Esophagus (tissue), 2 donors: ENCODE measurements around the gene NUP50. TPM values are rescaled to one million over a fixed set of nuclear protein-coding genes. Genes with fewer than 3 reads are reported as not detected.
A peak's percentile ranks its signal among the peaks of the same experiment; 100 is the strongest.

Experiments
- H3K27ac ChIP-seq, 2 donors: one replicate each; pipeline ENCODE4 v1.5.1; 2013; ENCODE audit warnings: low read depth in 2 of 2, mild to moderate bottlenecking in 2 of 2, inconsistent platforms in 1 of 2, low read length in 1 of 2, moderate library complexity in 1 of 2
- H3K27me3 ChIP-seq, 2 donors: one replicate each; pipeline ENCODE4 v1.6.1; 2013; ENCODE audit warnings: low read length in 2 of 2, control low read depth in 1 of 2, mild to moderate bottlenecking in 1 of 2; ENCODE audit not compliant: insufficient read depth in 2 of 2, control insufficient read depth in 1 of 2
- H3K36me3 ChIP-seq, 2 donors: one replicate each; pipeline ENCODE4 v1.6.1; 2013; ENCODE audit warnings: low read length in 1 of 2; ENCODE audit not compliant: control insufficient read depth in 2 of 2, insufficient read depth in 2 of 2
- H3K4me1 ChIP-seq, 2 donors: one replicate each; pipeline ENCODE4 v1.6.1; 2013; ENCODE audit warnings: low read length in 1 of 2; ENCODE audit not compliant: control insufficient read depth in 2 of 2, insufficient read depth in 2 of 2
- H3K4me3 ChIP-seq, 2 donors: one replicate each; pipeline ENCODE4 v1.5.1; 2013; ENCODE audit warnings: low read length in 2 of 2, mild to moderate bottlenecking in 2 of 2, low read depth in 1 of 2, moderate library complexity in 1 of 2
- H3K9me3 ChIP-seq, 2 donors: one replicate each; pipeline ENCODE4 v1.6.1; 2013; ENCODE audit warnings: mild to moderate bottlenecking in 2 of 2, low read depth in 1 of 2, low read length in 1 of 2, moderate library complexity in 1 of 2; ENCODE audit not compliant: control insufficient read depth in 2 of 2, insufficient read depth in 1 of 2
- WGBS, 2 donors: extraction: QIAGEN DNeasy Blood & Tissue Kit; methylation state at CpG; one replicate each; pipeline ENCODE4 v1.1.7; 2013; 5-methylcytosine and 5-hydroxymethylcytosine counted together
- polyA plus RNA-seq, 2 donors: library from polyadenylated mRNA; stranded (reverse); fragments of 200-250 nt; gene quantifications; one replicate each; pipeline ENCODE4 v1.2.3, GENCODE V29; 2013
- donor health status: healthy with polysubstance abuse.
- donor health status: Bipolar disorder and iron deficiency.

Gene NUP50
- polyA plus RNA-seq, 2 donors: 19.7 to 21.5 TPM

GRCh38 chr22:45230026-45230721, 66.4 kb downstream of the NUP50 start:
- 76 to 81% methylated on average over 16 of the region's 16 CpGs for WGBS, 2 donors
- H3K36me3 ChIP-seq: peaks cover 0 to 2% of the 10 kb centered on the region in 2 donors
- H3K4me1 ChIP-seq: peaks cover 3 to 30% of the 10 kb centered on the region in 2 donors
- no peaks in the 10 kb centered on the region for H3K9me3 ChIP-seq
- no peaks in the 10 kb centered on the region for H3K27me3 ChIP-seq
- no peak overlapping the region for H3K4me3 ChIP-seq
- H3K27ac ChIP-seq: no peak overlapping the region

GRCh38 chr22:45231293-45231692, 67.6 kb downstream of the NUP50 start:
- H3K4me3 ChIP-seq: no peak overlapping the region
- 58 to 71% methylated on average over 2 of the region's 2 CpGs for WGBS, 2 donors
- peaks cover 0 to 2% of the 10 kb centered on the region in 2 donors for H3K36me3 ChIP-seq
- H3K27ac ChIP-seq: no peak overlapping the region
- H3K4me1 ChIP-seq: peaks cover 2 to 22% of the 10 kb centered on the region in 2 donors
- H3K27me3 ChIP-seq: no peaks in the 10 kb centered on the region
- H3K9me3 ChIP-seq: no peaks in the 10 kb centered on the region

- H3K4me3 ChIP-seq: no peak overlapping the region
- H3K4me1 ChIP-seq: peaks cover 2 to 11% of the 10 kb centered on the region in 2 donors
- 83 to 88% methylated on average over 10 of the region's 10 CpGs for WGBS, 2 donors
- peaks cover 0 to 3% of the 10 kb centered on the region in 2 donors for H3K36me3 ChIP-seq
- no peak overlapping the region for H3K27ac ChIP-seq
- H3K27me3 ChIP-seq: no peaks in the 10 kb centered on the region
- H3K9me3 ChIP-seq: no peaks in the 10 kb centered on the region
Observed at GRCh38 chr22:45233386-45233785, 69.7 kb downstream of the NUP50 start.

GRCh38 chr22:45233827-45234226, 70.1 kb downstream of the NUP50 start:
- WGBS, 2 donors: 85 to 89% methylated on average over 10 of the region's 10 CpGs
- no peaks in the 10 kb centered on the region for H3K9me3 ChIP-seq
- H3K27ac ChIP-seq: no peak overlapping the region
- peaks cover 2 to 13% of the 10 kb centered on the region in 2 donors for H3K4me1 ChIP-seq
- no peak overlapping the region for H3K4me3 ChIP-seq
- H3K36me3 ChIP-seq: peaks cover 0 to 5% of the 10 kb centered on the region in 2 donors
- H3K27me3 ChIP-seq: no peaks in the 10 kb centered on the region

GRCh38 chr22:45235101-45235777, 71.5 kb downstream of the NUP50 start:
- H3K27ac ChIP-seq: peak overlapping the region in 1 of 2 donors; percentile 44
- 75 to 76% methylated on average over 23 of the region's 23 CpGs for WGBS, 2 donors
- no peak overlapping the region for H3K4me3 ChIP-seq
- H3K9me3 ChIP-seq: no peaks in the 10 kb centered on the region
- H3K4me1 ChIP-seq: peaks cover 4 to 21% of the 10 kb centered on the region in 2 donors
- no peaks in the 10 kb centered on the region for H3K27me3 ChIP-seq
- peaks cover 0 to 8% of the 10 kb centered on the region in 2 donors for H3K36me3 ChIP-seq

- H3K27me3 ChIP-seq: no peaks in the 10 kb centered on the region
- WGBS, 2 donors: 72 to 84% methylated on average over 20 of the region's 20 CpGs
- no peak overlapping the region for H3K27ac ChIP-seq
- H3K4me3 ChIP-seq: no peak overlapping the region
- H3K36me3 ChIP-seq: peaks cover 0 to 8% of the 10 kb centered on the region in 2 donors
- H3K9me3 ChIP-seq: no peaks in the 10 kb centered on the region
- H3K4me1 ChIP-seq: peaks cover 7 to 21% of the 10 kb centered on the region in 2 donors
Observed at GRCh38 chr22:45235851-45236342, 72.2 kb downstream of the NUP50 start.

- H3K27ac ChIP-seq: no peak overlapping the region
- H3K36me3 ChIP-seq: peaks cover 0 to 7% of the 10 kb centered on the region in 2 donors
- no peaks in the 10 kb centered on the region for H3K27me3 ChIP-seq
- H3K4me1 ChIP-seq: peaks cover 7 to 23% of the 10 kb centered on the region in 2 donors
- H3K9me3 ChIP-seq: no peaks in the 10 kb centered on the region
- no peak overlapping the region for H3K4me3 ChIP-seq
- 87 to 88% methylated on average over 15 of the region's 15 CpGs for WGBS, 2 donors
Observed at GRCh38 chr22:45237065-45237990, 73.6 kb downstream of the NUP50 start.
